GM21576 (cell line): ENCODE data around the gene MYMX.
A peak's percentile ranks its signal among the peaks of the same experiment; 100 is the strongest.

Experiments used
- ATAC-seq: cut with Tn5 transposase; IDR thresholded peaks from one replicate; pipeline ENCODE4 v1.9.1; 2021; ENCODE audit warnings: mild to moderate bottlenecking, moderate library complexity; ENCODE audit not compliant: unreplicated experiment

MYMX gene

GRCh38 chr6:44219053-44219814 lies 2.5 kb downstream of the MYMX start:
- peak; percentile 51 for ATAC-seq

- ATAC-seq, result no peak
Measured at GRCh38 chr6:44219815-44220784, 3.4 kb downstream of the MYMX start.

- no peak for ATAC-seq
Measured at GRCh38 chr6:44220913-44221290, 4.2 kb downstream of the MYMX start.

- ATAC-seq, result peak; percentile 38
Measured at GRCh38 chr6:44221291-44221960, 4.7 kb downstream of the MYMX start.

GRCh38 chr6:44221961-44222335 lies 5.2 kb downstream of the MYMX start:
- ATAC-seq, result no peak

GRCh38 chr6:44222486-44223318 lies 6.0 kb downstream of the MYMX start:
- no peak for ATAC-seq

GRCh38 chr6:44223319-44224028 lies 6.7 kb downstream of the MYMX start, which contains the start of gene SLC29A1:
Gene SLC29A1, plus strand, starts transcription at chr6:44223595. Its CDS starts 3,719 bp downstream, at chr6:44227314.
- ATAC-seq, result peak; percentile 35

- ATAC-seq, result no peak
Measured at GRCh38 chr6:44224029-44224964, 7.6 kb downstream of the MYMX start.

- no peak for ATAC-seq
Measured at GRCh38 chr6:44224965-44225305, 8.2 kb downstream of the MYMX start.

- ATAC-seq, result no peak
Measured at GRCh38 chr6:44225579-44226325, 9.0 kb downstream of the MYMX start.

- ATAC-seq, result no peak
Measured at GRCh38 chr6:44226368-44227147, 9.8 kb downstream of the MYMX start.

GRCh38 chr6:44227148-44227793 lies 10.5 kb downstream of the MYMX start:
- ATAC-seq, result no peak

GRCh38 chr6:44228031-44228430 lies 11.3 kb downstream of the MYMX start:
- no peak for ATAC-seq

- no peak for ATAC-seq
Measured at GRCh38 chr6:44228433-44228832, 11.7 kb downstream of the MYMX start.

- ATAC-seq, result no peak
Measured at GRCh38 chr6:44228836-44229235, 12.1 kb downstream of the MYMX start.

GRCh38 chr6:44229376-44230033 lies 12.8 kb downstream of the MYMX start:
- ATAC-seq, result no peak
